Liver (tissue), 9 donors: ENCODE measurements around the gene PRRG1. TPM values are rescaled to one million over a fixed set of nuclear protein-coding genes. Genes with fewer than 3 reads are reported as not detected.

ENCODE experiments used
- DNase-seq: peaks from one replicate; pipeline ENCODE4 v3.0.0-alpha.2; 2017; ENCODE audit warnings: low spot score
- H3K27ac ChIP-seq, 2 donors: one replicate each; pipeline ENCODE4 v1.7.0; 2013; ENCODE audit warnings: inconsistent platforms in 2 of 2, low read length in 2 of 2, control low read depth in 1 of 2, low read depth in 1 of 2, mild to moderate bottlenecking in 1 of 2
- H3K27me3 ChIP-seq, 4 donors: one replicate each; pipeline versions ENCODE4 v1.6.1 to v1.7.0; 2013; ENCODE audit warnings: low read length in 3 of 4, inconsistent platforms in 1 of 4, mild to moderate bottlenecking in 1 of 4, moderate library complexity in 1 of 4; ENCODE audit not compliant: control insufficient read depth in 4 of 4, insufficient read depth in 4 of 4
- H3K36me3 ChIP-seq, 4 donors: one replicate each; pipeline versions ENCODE4 v1.6.1 to v1.7.0; 2013; ENCODE audit warnings: low read length in 3 of 4, mild to moderate bottlenecking in 3 of 4, low read depth in 1 of 4, moderate library complexity in 1 of 4; ENCODE audit not compliant: control insufficient read depth in 4 of 4, insufficient read depth in 3 of 4
- H3K4me1 ChIP-seq, 4 donors: one replicate each; pipeline versions ENCODE4 v1.6.1 to v1.7.0; 2013; ENCODE audit warnings: low read length in 3 of 4, mild to moderate bottlenecking in 3 of 4, moderate library complexity in 1 of 4; ENCODE audit not compliant: control insufficient read depth in 4 of 4, insufficient read depth in 4 of 4
- H3K4me3 ChIP-seq, 3 donors: one replicate each; pipeline versions ENCODE4 v1.6.1 to v1.7.0; 2013; ENCODE audit warnings: low read length in 3 of 3, control low read depth in 1 of 3, low read depth in 1 of 3, mild to moderate bottlenecking in 1 of 3
- H3K9ac ChIP-seq, 2 donors: one replicate each; pipeline ENCODE4 v1.7.0; 2013; ENCODE audit warnings: low read length in 2 of 2, mild to moderate bottlenecking in 2 of 2, moderate library complexity in 2 of 2, control low read depth in 1 of 2, low read depth in 1 of 2
- H3K9me3 ChIP-seq, 4 donors: one replicate each; pipeline versions ENCODE4 v1.6.1 to v1.7.0; 2013; ENCODE audit warnings: low read length in 3 of 4; ENCODE audit not compliant: control insufficient read depth in 4 of 4
- ATF3 ChIP-seq: IDR thresholded peaks from 2 replicates; pipeline ENCODE4 v1.6.1; 2016; ENCODE audit warnings: antibody characterized with exemption
- CTCF ChIP-seq: fragments of 150-350 bp; IDR thresholded peaks from 2 replicates; pipeline ENCODE4 v1.5.1; 2017; ENCODE audit warnings: improper control_type of control experiment, low read depth, low read length; ENCODE audit not compliant: missing input control
- EGR1 ChIP-seq, 2 donors: IDR thresholded peaks; 2 replicates each; pipeline ENCODE4 v1.6.1; 2016 to 2018; ENCODE audit warnings: antibody characterized with exemption in 2 of 2, low read depth in 2 of 2
- FOXA1 ChIP-seq: IDR thresholded peaks from 2 replicates; pipeline ENCODE4 v1.6.1; 2016; ENCODE audit warnings: antibody characterized with exemption
- FOXA2 ChIP-seq: IDR thresholded peaks from 2 replicates; pipeline ENCODE4 v1.6.1; 2016; ENCODE audit warnings: antibody characterized with exemption
- HNF4A ChIP-seq, 2 donors: conservative IDR thresholded peaks; 2 replicates each; pipeline ENCODE4 v1.6.1; 2016; ENCODE audit warnings: antibody characterized with exemption in 2 of 2, mild to moderate bottlenecking in 2 of 2
- HNF4G ChIP-seq: IDR thresholded peaks from 2 replicates; pipeline ENCODE4 v1.6.1; 2016; ENCODE audit warnings: antibody characterized with exemption
- JUND ChIP-seq, 2 donors: IDR thresholded peaks; 2 replicates each; pipeline ENCODE4 v1.6.1; 2016; ENCODE audit warnings: antibody characterized with exemption in 2 of 2
- NR2F2 ChIP-seq: IDR thresholded peaks from 2 replicates; pipeline ENCODE4 v1.6.1; 2016; ENCODE audit warnings: antibody characterized with exemption
- RAD21 ChIP-seq, 2 donors: IDR thresholded peaks; 2 replicates each; pipeline ENCODE4 v1.6.1; 2016; ENCODE audit warnings: antibody characterized with exemption in 2 of 2, mild to moderate bottlenecking in 2 of 2
- REST ChIP-seq: IDR thresholded peaks from 2 replicates; pipeline ENCODE4 v1.6.1; 2016; ENCODE audit warnings: antibody characterized with exemption, mild to moderate bottlenecking
- RXRA ChIP-seq, 2 donors: IDR thresholded peaks; 2 replicates each; pipeline ENCODE4 v1.6.1; 2017 to 2018; ENCODE audit warnings: antibody characterized with exemption in 2 of 2, mild to moderate bottlenecking in 1 of 2
- SP1 ChIP-seq: IDR thresholded peaks from 2 replicates; pipeline ENCODE4 v1.6.1; 2018; ENCODE audit warnings: antibody characterized with exemption, mild to moderate bottlenecking
- YY1 ChIP-seq: IDR thresholded peaks from 2 replicates; pipeline ENCODE4 v1.6.1; 2016; ENCODE audit warnings: antibody characterized with exemption, mild to moderate bottlenecking
- WGBS: extraction: QIAGEN DNeasy Blood & Tissue Kit; methylation state at CpG from one replicate; pipeline ENCODE4 v1.1.7; 2013; 5-methylcytosine and 5-hydroxymethylcytosine counted together
- polyA plus RNA-seq, 2 donors: library from polyadenylated mRNA; stranded (reverse) in 1 of 2; unstranded in 1 of 2; fragments of 200-250 nt in 1 of 2; fragments of >200 nt in 1 of 2; fragmentation: Nextera tagmentation in 1 of 2; extraction: Ambion mirVana in 1 of 2; gene quantifications; one replicate each; pipeline versions ENCODE4 v1.2.1 to v1.2.3, GENCODE V29; 2013 to 2015
- total RNA-seq, 2 donors: library from RNA; depleted of rRNA; stranded (reverse); fragments of >200 nt; gene quantifications; one replicate each; pipeline ENCODE4 v1.2.3, GENCODE V29; 2014
- TF ChIP-seq, protein P1 (sequence below): IDR thresholded peaks from 2 replicates; pipeline ENCODE4 v1.6.1; 2016; ENCODE audit warnings: antibody characterized with exemption
- donor health status: healthy.
- donor health status: healthy.
- donor health status: healthy.
- donor health status: healthy.
- donor health status: healthy.

Gene PRRG1
- total and polyA plus RNA-seq, 4 donors = 1.2 to 6.6 (median 1.8) TPM

DNA sequence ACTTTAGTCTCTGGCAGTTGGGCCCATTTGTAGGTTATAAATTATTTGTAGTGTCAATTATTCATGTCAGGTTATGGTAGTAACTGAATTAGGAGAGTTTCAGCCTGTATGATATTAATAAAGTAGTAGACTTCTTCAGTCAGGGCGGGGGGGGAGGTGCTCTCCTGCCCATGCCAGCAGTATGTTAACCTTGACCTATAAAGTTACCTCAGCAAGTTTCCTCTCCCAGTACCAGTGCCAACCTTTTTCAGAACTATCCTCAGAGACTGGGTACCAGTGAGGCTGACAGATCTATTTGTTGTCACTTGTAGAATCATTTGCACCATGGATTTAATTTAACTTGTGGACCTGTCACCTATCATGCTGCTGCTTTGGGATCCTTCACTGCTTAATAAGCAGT is 88.0 kb downstream of the PRRG1 start:
- Histone ChIP-seq H3K27ac (no peak overlapping the region), H3K9me3 (peaks cover 0 to 1% (median 0%) of the 10 kb centered on the region in 4 donors), H3K4me1 (peaks cover 0 to 8% (median 3%) of the 10 kb centered on the region in 4 donors), H3K36me3 (peaks cover 0 to 3% (median 0%) of the 10 kb centered on the region in 4 donors), H3K4me3 (no peak overlapping the region), H3K9ac (no peak overlapping the region), H3K27me3 (no peaks in the 10 kb centered on the region)
- 81% methylated on average over 1 of the region's 1 CpG for WGBS
- TF ChIP-seq RXRA (IDR thresholded peaks at IDR 0.05) = no peak
- no peak for TF ChIP-seq REST
- TF ChIP-seq HNF4G = no peak
- TF ChIP-seq, protein P1, sequence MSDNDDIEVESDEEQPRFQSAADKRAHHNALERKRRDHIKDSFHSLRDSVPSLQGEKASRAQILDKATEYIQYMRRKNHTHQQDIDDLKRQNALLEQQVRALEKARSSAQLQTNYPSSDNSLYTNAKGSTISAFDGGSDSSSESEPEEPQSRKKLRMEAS = no peak
- TF ChIP-seq CTCF = no peak
- no peak for TF ChIP-seq ATF3
- no peak for TF ChIP-seq FOXA1
- no peak for DNase-seq

GRCh38 chrX:37441377-37441776 is 92.2 kb downstream of the PRRG1 start:
- H3K9me3 ChIP-seq = peaks cover 0 to 1% (median 0%) of the 10 kb centered on the region in 4 donors
- 98% methylated on average over 16 of the region's 16 CpGs for WGBS
- TF ChIP-seq YY1 (no peak), ATF3 (no peak)
- H3K27me3 ChIP-seq = no peaks in the 10 kb centered on the region
- DNase-seq = no peak
- H3K27ac ChIP-seq = no peak overlapping the region
- peaks cover 0 to 3% (median 0%) of the 10 kb centered on the region in 4 donors for H3K4me1 ChIP-seq
- peaks cover 0 to 3% (median 0%) of the 10 kb centered on the region in 4 donors for H3K36me3 ChIP-seq
- H3K9ac ChIP-seq = no peak overlapping the region
- no peak overlapping the region for H3K4me3 ChIP-seq

DNA sequence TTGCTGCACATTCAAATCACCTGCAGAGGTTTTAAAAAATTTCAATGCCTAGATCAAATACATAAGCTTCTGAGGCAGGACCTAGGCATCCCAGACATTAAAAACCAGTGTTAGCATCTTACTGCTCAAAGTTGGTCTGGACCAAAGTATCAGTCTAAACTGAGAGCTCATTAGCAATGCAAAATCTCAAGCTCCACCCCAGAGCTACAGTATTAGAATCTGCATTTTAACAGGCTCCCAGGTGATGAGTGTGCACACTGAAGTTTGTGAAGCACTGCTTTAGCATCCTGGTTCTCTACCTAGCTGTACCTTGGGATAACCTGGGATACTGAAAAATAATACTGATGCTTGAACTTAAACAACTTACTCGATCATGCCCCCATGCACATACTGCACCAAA is 96.0 kb downstream of the PRRG1 start:
- no peaks in the 10 kb centered on the region for H3K27me3 ChIP-seq
- H3K9ac ChIP-seq = no peak overlapping the region
- DNase-seq = no peak
- no peak overlapping the region for H3K27ac ChIP-seq
- WGBS = 97% methylated on average over 1 of the region's 1 CpG
- H3K36me3 ChIP-seq = peaks cover 0 to 3% (median 0%) of the 10 kb centered on the region in 4 donors
- no peaks in the 10 kb centered on the region for H3K4me1 ChIP-seq
- peaks cover 0 to 1% (median 0%) of the 10 kb centered on the region in 4 donors for H3K9me3 ChIP-seq
- no peak overlapping the region for H3K4me3 ChIP-seq
- TF ChIP-seq RXRA (IDR thresholded peaks at IDR 0.05) (no peak), RAD21 (IDR thresholded peaks at IDR 0.05) (no peak), EGR1 (IDR thresholded peaks at IDR 0.05; ENCODE audit: low read depth in 2 of 2) (no peak), SP1 (no peak), FOXA2 (no peak), HNF4A (conservative IDR thresholded peaks at IDR 0.05) (no peak), REST (no peak), JUND (IDR thresholded peaks at IDR 0.05) (no peak), NR2F2 (no peak), CTCF (no peak), HNF4G (no peak)
- TF ChIP-seq, protein P1 = no peak
